ENCODE data around the gene SLC6A6.

The SLC6A6 gene

GRCh38 chr3:14525685-14526631 lies 123.6 kb downstream of the SLC6A6 start:
- DNase-seq = no peak

GRCh38 chr3:14528081-14528480 lies 125.7 kb downstream of the SLC6A6 start:
- no peak for DNase-seq

- no peak for DNase-seq
Observed at GRCh38 chr3:14531856-14532395, 129.5 kb downstream of the SLC6A6 start.

GRCh38 chr3:14532691-14533456 lies 130.5 kb downstream of the SLC6A6 start:
- no peak for DNase-seq

- DNase-seq = no peak
Observed at GRCh38 chr3:14533457-14533958, 131.1 kb downstream of the SLC6A6 start.

- no peak for DNase-seq
Observed at GRCh38 chr3:14534516-14535191, 132.2 kb downstream of the SLC6A6 start.

- no peak for DNase-seq
Observed at GRCh38 chr3:14535616-14536015, 133.2 kb downstream of the SLC6A6 start.

GRCh38 chr3:14536055-14536815 lies 133.8 kb downstream of the SLC6A6 start:
- no peak for DNase-seq

GRCh38 chr3:14536837-14537589 lies 134.6 kb downstream of the SLC6A6 start:
- DNase-seq = no peak

- no peak for DNase-seq
Observed at GRCh38 chr3:14537590-14538450, 135.4 kb downstream of the SLC6A6 start.

- DNase-seq = no peak
Observed at GRCh38 chr3:14538451-14539088, 136.2 kb downstream of the SLC6A6 start.
